ENCODE results near the gene METTL9. TPM values are rescaled to one million over a fixed set of nuclear protein-coding genes. Genes with fewer than 3 reads are reported as not detected.

The METTL9 gene
- total and polyA plus RNA-seq, 2 experiments from 2014 or later: 72.5 to 152 TPM

DNA sequence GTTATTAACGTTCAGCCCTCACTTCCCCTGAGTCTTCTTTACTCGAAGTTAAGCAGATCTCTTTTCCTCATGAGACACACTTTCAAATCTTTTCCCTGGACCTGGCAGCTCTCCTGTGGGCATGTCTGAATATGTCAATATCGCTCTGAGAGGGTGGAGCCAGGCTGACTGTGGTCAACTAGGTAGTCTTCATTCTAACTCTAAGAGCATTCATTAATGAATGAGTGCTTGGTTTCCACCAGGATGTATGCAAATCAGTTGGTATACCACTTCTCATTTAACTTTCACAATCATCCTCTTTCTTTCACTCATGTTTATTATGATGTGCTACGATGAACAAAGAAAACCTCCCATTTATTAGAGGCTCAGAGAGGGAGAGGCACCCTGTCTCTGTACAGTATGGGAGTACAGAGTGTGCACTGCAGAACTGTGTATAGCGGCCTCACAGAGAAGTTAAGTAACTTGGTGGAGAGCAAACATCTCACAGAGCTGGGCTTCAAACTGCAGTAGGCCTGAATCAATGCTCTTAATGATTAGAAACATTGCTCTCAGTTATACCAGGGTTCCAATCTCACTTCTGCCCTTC, 104.3 kb downstream of the METTL9 start:
- no peaks in the 10 kb centered on the region for H3K27me3 ChIP-seq (ENCODE audit: insufficient read depth)
- H3K9me2 ChIP-seq (ENCODE audit: insufficient read depth): no peaks in the 10 kb centered on the region
- no peak overlapping the region; the same call in 1 of the 2 replicates for H2AFZ ChIP-seq
- Mint-ChIP-seq H3K9me3 (0 out of 3 replicates have a peak, but pooled peaks cover 5% of the 10 kb centered on the region), H3K27me3 (ENCODE audit: insufficient read depth, low read depth, poor library complexity) (peaks cover 6% of the 10 kb centered on the region), H3K4me3 (no peak overlapping the region), H3K4me1 (peaks cover 4% of the 10 kb centered on the region; the same call in 2 of the 3 replicates), H3K36me3 (ENCODE audit: low read depth) (no peaks in the 10 kb centered on the region; the same call in 2 of the 3 replicates), H3K27ac (no peak overlapping the region)
- ATAC-seq (no peak), DNase-seq (ENCODE audit: low spot score) (no peak)
- H3K27ac ChIP-seq (ENCODE audit: low read depth): no peak overlapping the region
- no peaks in the 10 kb centered on the region for H3K79me2 ChIP-seq (replicated peaks; ENCODE audit: insufficient read depth)
- H3F3A ChIP-seq (replicated peaks; ENCODE audit: low read depth): no peaks in the 10 kb centered on the region
- H3K4me3 ChIP-seq: no peak overlapping the region
- no peaks in the 10 kb centered on the region for H3K36me3 ChIP-seq (ENCODE audit: insufficient read depth)
- TF ChIP-seq, protein P1, sequence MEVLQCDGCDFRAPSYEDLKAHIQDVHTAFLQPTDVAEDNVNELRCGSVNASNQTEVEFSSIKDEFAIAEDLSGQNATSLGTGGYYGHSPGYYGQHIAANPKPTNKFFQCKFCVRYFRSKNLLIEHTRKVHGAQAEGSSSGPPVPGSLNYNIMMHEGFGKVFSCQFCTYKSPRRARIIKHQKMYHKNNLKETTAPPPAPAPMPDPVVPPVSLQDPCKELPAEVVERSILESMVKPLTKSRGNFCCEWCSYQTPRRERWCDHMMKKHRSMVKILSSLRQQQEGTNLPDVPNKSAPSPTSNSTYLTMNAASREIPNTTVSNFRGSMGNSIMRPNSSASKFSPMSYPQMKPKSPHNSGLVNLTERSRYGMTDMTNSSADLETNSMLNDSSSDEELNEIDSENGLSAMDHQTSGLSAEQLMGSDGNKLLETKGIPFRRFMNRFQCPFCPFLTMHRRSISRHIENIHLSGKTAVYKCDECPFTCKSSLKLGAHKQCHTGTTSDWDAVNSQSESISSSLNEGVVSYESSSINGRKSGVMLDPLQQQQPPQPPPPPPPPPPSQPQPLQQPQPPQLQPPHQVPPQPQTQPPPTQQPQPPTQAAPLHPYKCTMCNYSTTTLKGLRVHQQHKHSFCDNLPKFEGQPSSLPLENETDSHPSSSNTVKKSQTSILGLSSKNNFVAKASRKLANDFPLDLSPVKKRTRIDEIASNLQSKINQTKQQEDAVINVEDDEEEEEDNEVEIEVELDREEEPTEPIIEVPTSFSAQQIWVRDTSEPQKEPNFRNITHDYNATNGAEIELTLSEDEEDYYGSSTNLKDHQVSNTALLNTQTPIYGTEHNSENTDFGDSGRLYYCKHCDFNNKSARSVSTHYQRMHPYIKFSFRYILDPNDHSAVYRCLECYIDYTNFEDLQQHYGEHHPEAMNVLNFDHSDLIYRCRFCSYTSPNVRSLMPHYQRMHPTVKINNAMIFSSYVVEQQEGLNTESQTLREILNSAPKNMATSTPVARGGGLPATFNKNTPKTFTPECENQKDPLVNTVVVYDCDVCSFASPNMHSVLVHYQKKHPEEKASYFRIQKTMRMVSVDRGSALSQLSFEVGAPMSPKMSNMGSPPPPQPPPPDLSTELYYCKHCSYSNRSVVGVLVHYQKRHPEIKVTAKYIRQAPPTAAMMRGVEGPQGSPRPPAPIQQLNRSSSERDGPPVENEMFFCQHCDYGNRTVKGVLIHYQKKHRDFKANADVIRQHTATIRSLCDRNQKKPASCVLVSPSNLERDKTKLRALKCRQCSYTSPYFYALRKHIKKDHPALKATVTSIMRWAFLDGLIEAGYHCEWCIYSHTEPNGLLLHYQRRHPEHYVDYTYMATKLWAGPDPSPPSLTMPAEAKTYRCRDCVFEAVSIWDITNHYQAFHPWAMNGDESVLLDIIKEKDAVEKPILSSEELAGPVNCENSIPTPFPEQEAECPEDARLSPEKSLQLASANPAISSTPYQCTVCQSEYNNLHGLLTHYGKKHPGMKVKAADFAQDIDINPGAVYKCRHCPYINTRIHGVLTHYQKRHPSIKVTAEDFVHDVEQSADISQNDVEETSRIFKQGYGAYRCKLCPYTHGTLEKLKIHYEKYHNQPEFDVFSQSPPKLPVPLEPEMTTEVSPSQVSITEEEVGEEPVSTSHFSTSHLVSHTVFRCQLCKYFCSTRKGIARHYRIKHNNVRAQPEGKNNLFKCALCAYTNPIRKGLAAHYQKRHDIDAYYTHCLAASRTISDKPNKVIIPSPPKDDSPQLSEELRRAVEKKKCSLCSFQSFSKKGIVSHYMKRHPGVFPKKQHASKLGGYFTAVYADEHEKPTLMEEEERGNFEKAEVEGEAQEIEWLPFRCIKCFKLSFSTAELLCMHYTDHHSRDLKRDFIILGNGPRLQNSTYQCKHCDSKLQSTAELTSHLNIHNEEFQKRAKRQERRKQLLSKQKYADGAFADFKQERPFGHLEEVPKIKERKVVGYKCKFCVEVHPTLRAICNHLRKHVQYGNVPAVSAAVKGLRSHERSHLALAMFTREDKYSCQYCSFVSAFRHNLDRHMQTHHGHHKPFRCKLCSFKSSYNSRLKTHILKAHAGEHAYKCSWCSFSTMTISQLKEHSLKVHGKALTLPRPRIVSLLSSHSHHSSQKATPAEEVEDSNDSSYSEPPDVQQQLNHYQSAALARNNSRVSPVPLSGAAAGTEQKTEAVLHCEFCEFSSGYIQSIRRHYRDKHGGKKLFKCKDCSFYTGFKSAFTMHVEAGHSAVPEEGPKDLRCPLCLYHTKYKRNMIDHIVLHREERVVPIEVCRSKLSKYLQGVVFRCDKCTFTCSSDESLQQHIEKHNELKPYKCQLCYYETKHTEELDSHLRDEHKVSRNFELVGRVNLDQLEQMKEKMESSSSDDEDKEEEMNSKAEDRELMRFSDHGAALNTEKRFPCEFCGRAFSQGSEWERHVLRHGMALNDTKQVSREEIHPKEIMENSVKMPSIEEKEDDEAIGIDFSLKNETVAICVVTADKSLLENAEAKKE (CRISPR knock-in tag; IDR thresholded peaks at IDR 0.05): no peak
- H3K4me2 ChIP-seq: no peak overlapping the region
- no peaks in the 10 kb centered on the region for H3K4me1 ChIP-seq (ENCODE audit: insufficient read depth)
- H4K20me1 ChIP-seq (replicated peaks; ENCODE audit: insufficient read depth): no peaks in the 10 kb centered on the region

DNA sequence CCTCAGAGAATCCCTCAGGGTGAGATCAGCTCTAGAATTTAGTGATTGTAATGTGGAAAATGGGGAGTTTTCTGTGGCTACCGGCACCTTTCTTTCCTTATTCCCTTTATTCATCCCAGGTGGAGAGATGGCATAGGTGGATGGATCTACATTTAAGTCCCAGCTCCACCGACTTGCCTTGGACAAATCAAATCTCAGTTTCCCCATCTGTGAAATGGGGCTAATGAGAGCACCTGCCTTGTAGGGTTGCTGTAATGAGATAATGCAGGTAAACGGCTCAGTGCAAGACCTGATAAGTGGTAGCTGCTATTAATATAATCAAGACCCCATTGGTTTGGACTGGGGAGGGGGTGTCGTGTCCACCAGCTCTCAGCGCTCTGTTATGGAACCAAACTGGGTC, 104.9 kb downstream of the METTL9 start:
- DNase-seq (ENCODE audit: low spot score): no peak

More for the DNA sequence above, 104.9 kb downstream of the METTL9 start:
- H4K20me1 ChIP-seq (replicated peaks; ENCODE audit: insufficient read depth): no peaks in the 10 kb centered on the region
- no peak overlapping the region for H3K27ac ChIP-seq (ENCODE audit: low read depth)
- no peaks in the 10 kb centered on the region for H3K27me3 ChIP-seq (ENCODE audit: insufficient read depth)
- no peaks in the 10 kb centered on the region for H3K36me3 ChIP-seq (ENCODE audit: insufficient read depth)
- no peaks in the 10 kb centered on the region for H3K4me1 ChIP-seq (ENCODE audit: insufficient read depth)
- no peaks in the 10 kb centered on the region for H3F3A ChIP-seq (replicated peaks; ENCODE audit: low read depth)
- no peak overlapping the region for H3K27ac Mint-ChIP-seq
- no peak overlapping the region for H2AFZ ChIP-seq
- no peak overlapping the region for H3K4me2 ChIP-seq
- H3K9me2 ChIP-seq (ENCODE audit: insufficient read depth): no peaks in the 10 kb centered on the region
- ATAC-seq: no peak
- peaks cover 5% of the 10 kb centered on the region for H3K27me3 Mint-ChIP-seq (ENCODE audit: insufficient read depth, low read depth, poor library complexity)
- H3K4me3 ChIP-seq: no peak overlapping the region
- 0 out of 3 replicates have a peak, but pooled peaks cover 5% of the 10 kb centered on the region for H3K9me3 Mint-ChIP-seq
- peaks cover 4% of the 10 kb centered on the region; the same call in 2 of the 3 replicates for H3K4me1 Mint-ChIP-seq
- H3K36me3 Mint-ChIP-seq (ENCODE audit: low read depth): no peaks in the 10 kb centered on the region; the same call in 2 of the 3 replicates
- no peak overlapping the region for H3K4me3 Mint-ChIP-seq
- TF ChIP-seq EZH2phosphoT487 (IDR thresholded peaks at IDR 0.05; ENCODE audit: unreplicated experiment): no peak
- TF ChIP-seq EZH2 (IDR thresholded peaks at IDR 0.05; ENCODE audit: low read depth, unreplicated experiment): no peak
- TF ChIP-seq, protein P2, sequence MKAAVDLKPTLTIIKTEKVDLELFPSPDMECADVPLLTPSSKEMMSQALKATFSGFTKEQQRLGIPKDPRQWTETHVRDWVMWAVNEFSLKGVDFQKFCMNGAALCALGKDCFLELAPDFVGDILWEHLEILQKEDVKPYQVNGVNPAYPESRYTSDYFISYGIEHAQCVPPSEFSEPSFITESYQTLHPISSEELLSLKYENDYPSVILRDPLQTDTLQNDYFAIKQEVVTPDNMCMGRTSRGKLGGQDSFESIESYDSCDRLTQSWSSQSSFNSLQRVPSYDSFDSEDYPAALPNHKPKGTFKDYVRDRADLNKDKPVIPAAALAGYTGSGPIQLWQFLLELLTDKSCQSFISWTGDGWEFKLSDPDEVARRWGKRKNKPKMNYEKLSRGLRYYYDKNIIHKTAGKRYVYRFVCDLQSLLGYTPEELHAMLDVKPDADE (IDR thresholded peaks at IDR 0.05): no peak
- TF ChIP-seq, protein P3, sequence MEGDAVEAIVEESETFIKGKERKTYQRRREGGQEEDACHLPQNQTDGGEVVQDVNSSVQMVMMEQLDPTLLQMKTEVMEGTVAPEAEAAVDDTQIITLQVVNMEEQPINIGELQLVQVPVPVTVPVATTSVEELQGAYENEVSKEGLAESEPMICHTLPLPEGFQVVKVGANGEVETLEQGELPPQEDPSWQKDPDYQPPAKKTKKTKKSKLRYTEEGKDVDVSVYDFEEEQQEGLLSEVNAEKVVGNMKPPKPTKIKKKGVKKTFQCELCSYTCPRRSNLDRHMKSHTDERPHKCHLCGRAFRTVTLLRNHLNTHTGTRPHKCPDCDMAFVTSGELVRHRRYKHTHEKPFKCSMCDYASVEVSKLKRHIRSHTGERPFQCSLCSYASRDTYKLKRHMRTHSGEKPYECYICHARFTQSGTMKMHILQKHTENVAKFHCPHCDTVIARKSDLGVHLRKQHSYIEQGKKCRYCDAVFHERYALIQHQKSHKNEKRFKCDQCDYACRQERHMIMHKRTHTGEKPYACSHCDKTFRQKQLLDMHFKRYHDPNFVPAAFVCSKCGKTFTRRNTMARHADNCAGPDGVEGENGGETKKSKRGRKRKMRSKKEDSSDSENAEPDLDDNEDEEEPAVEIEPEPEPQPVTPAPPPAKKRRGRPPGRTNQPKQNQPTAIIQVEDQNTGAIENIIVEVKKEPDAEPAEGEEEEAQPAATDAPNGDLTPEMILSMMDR (conservative IDR thresholded peaks at IDR 0.05; ENCODE audit: low read depth in 2 of 2): no peak
- TF ChIP-seq NANOG (IDR thresholded peaks at IDR 0.05; ENCODE audit: borderline replicate concordance): no peak
- no peaks in the 10 kb centered on the region for H3K79me2 ChIP-seq (replicated peaks; ENCODE audit: insufficient read depth)

Measured in GM23338 (cell line).